ENCODE data around the gene TACO1.

DNA sequence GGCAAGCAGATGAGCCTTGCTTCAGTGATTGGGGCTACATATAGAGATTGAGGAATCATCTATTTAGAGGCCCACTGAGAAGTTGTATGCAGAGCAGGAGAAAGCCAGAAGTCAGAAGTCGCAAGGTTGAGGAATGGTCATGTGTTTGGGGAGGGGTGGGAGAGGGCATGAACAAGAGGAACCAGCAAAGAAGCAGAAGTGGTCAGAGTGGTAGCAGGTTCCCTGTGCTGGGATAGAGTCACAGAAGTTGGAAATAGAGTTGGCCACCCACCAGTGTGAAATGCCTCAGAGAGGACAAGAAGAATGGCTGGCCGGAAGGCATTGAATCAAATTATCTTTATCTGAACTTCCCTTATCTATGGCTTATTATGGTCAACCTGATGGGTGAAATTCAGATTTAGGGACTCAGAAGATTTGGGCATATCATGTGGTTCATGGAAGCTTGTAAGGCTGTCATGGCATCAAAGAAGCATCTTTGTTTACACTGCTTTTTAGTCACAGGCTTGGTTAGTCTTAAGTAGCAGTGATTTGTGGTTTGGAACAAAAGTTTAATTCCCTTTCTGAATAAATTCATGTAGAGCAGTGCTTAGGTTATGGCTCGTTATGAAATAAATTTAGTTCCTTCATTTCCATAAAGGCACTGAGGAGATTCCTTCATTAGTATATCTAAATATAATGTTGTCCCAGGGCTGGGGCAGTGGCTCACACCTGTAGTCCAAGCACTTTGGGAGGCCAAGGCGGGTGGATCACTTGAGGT is 41.2 kb downstream of the TACO1 start:
- no peak for TF ChIP-seq HDAC6 (IDR thresholded peaks at IDR 0.05; ENCODE audit: unreplicated experiment)
- no peak for TF ChIP-seq RBBP5 (conservative IDR thresholded peaks at IDR 0.05)
- TF ChIP-seq NR2C2 (IDR thresholded peaks at IDR 0.05; ENCODE audit: borderline replicate concordance, control insufficient read depth, insufficient read length, low read depth), result no peak
- no peak for TF ChIP-seq POLR2A (IDR thresholded peaks at IDR 0.05; ENCODE audit: low read depth, low read length)
- no peak for TF ChIP-seq ATF3 (IDR thresholded peaks at IDR 0.05; ENCODE audit: borderline replicate concordance, extremely low read depth, low read depth, low read length)
- TF ChIP-seq RCOR1 (conservative IDR thresholded peaks at IDR 0.05; ENCODE audit: low read depth, low read length), result no peak
- no peak for TF ChIP-seq CTCF (IDR thresholded peaks at IDR 0.05 in 2 of 3, conservative IDR thresholded peaks at IDR 0.05 in 1 of 3; ENCODE audit: control insufficient read depth in 2 of 3, extremely low read depth in 1 of 3, insufficient read depth in 1 of 3, low read depth in 3 of 3, low read length in 3 of 3)
- TF ChIP-seq SPI1 (IDR thresholded peaks at IDR 0.05; ENCODE audit: borderline replicate concordance, insufficient read depth, low read depth, low read length), result peak; percentile 22; the same call in 1 of the 2 replicates
